OCI-LY3 (cell line): Measurements from ENCODE around the gene ZNF280A.

Experiments used
- H2AFZ ChIP-seq: fragments of 200-600, 300-600 bp; shearing (Covaris generic); 2 replicates; pipeline ENCODE4 v1.6.0; 2014; ENCODE audit warnings: antibody characterized with exemption, low read depth, low read length
- H3K27ac ChIP-seq: fragments of 200-600, 300-600 bp; sonication (generic); 2 replicates; pipeline ENCODE4 v1.5.1; 2014; ENCODE audit warnings: mild to moderate bottlenecking, low read length, moderate library complexity, mixed read lengths
- H3K27me3 ChIP-seq: fragments of 200-600, 300-600 bp; sonication (generic); 2 replicates; pipeline ENCODE4 v1.6.1; 2014; ENCODE audit warnings: low read depth, low read length, mixed read lengths
- H3K36me3 ChIP-seq: fragments of 200-600, 300-600 bp; sonication (generic); replicated peaks from 2 replicates; pipeline ENCODE3; 2014; ENCODE audit warnings: low read depth, low read length, mixed read lengths
- H3K4me1 ChIP-seq: fragments of 300-600, 200-600 bp; sonication (generic); 2 replicates; pipeline ENCODE4 v1.6.1; 2014; ENCODE audit warnings: low read length, mixed read lengths
- H3K4me2 ChIP-seq: fragments of 200-600, 300-600 bp; sonication (generic); 2 replicates; pipeline ENCODE4 v1.6.1; 2014; ENCODE audit warnings: low read length, mixed read lengths
- H3K4me3 ChIP-seq: fragments of 300-600, 200-600 bp; sonication (generic); 2 replicates; pipeline ENCODE4 v1.5.1; 2014; ENCODE audit warnings: antibody characterized with exemption, mild to moderate bottlenecking, low read length, moderate library complexity
- H3K79me2 ChIP-seq: fragments of 300-600, 200-600 bp; shearing (Covaris generic); 2 replicates; pipeline ENCODE4 v1.6.1; 2014; ENCODE audit warnings: mild to moderate bottlenecking, low read length, mixed read lengths
- H3K9ac ChIP-seq: fragments of 300-600, 200-600 bp; shearing (Covaris generic); 2 replicates; pipeline ENCODE4 v1.6.0; 2014; ENCODE audit warnings: mild to moderate bottlenecking, low read length, moderate library complexity
- H3K9me3 ChIP-seq: fragments of 200-600, 300-600 bp; shearing (Covaris generic); 2 replicates; pipeline ENCODE4 v1.6.1; 2014; ENCODE audit warnings: low read length, mixed read lengths; ENCODE audit not compliant: insufficient read depth
- H4K20me1 ChIP-seq: fragments of 200-600, 300-600 bp; sonication (generic); 2 replicates; pipeline ENCODE4 v1.6.1; 2016; ENCODE audit warnings: low read length, mixed read lengths; ENCODE audit not compliant: insufficient read depth
- CTCF ChIP-seq: fragments of 200-600, 300-600 bp; sonication (generic); IDR thresholded peaks from 2 replicates; pipeline ENCODE4 v1.5.1; 2014; ENCODE audit warnings: antibody characterized with exemption, low read length, low read depth
- EZH2phosphoT487 ChIP-seq: fragments of 200-600 bp; shearing (Covaris generic); IDR thresholded peaks from 2 replicates; pipeline ENCODE4 v1.6.1; 2018; ENCODE audit warnings: antibody characterized with exemption, mixed run types, low read depth

ZNF280A gene

GRCh38 chr22:22531770-22532546, 11.9 kb upstream of the ZNF280A start:
- H3K79me2 ChIP-seq = no peaks in the 10 kb centered on the region
- H3K36me3 ChIP-seq = no peaks in the 10 kb centered on the region
- TF ChIP-seq CTCF (no peak), EZH2phosphoT487 (no peak)
- no peak overlapping the region for H3K27ac ChIP-seq
- no peaks in the 10 kb centered on the region for H3K27me3 ChIP-seq
- H3K9ac ChIP-seq = no peak overlapping the region
- H3K4me3 ChIP-seq = no peak overlapping the region
- peaks cover 8% of the 10 kb centered on the region for H3K4me1 ChIP-seq
- H2AFZ ChIP-seq = no peak overlapping the region
- H3K9me3 ChIP-seq = no peaks in the 10 kb centered on the region
- no peak overlapping the region for H3K4me2 ChIP-seq
- H4K20me1 ChIP-seq = no peaks in the 10 kb centered on the region

- no peaks in the 10 kb centered on the region for H4K20me1 ChIP-seq
- no peak for TF ChIP-seq EZH2phosphoT487
- TF ChIP-seq CTCF = no peak
- H3K36me3 ChIP-seq = no peaks in the 10 kb centered on the region
- H3K27ac ChIP-seq = no peak overlapping the region
- no peaks in the 10 kb centered on the region for H3K27me3 ChIP-seq
- H3K9me3 ChIP-seq = no peaks in the 10 kb centered on the region
- no peak overlapping the region for H3K9ac ChIP-seq
- H2AFZ ChIP-seq = no peak overlapping the region
- no peaks in the 10 kb centered on the region for H3K79me2 ChIP-seq
- no peak overlapping the region for H3K4me3 ChIP-seq
- H3K4me1 ChIP-seq = peaks cover 15% of the 10 kb centered on the region
- H3K4me2 ChIP-seq = no peak overlapping the region
These were observed 8.7 kb upstream of the ZNF280A start for GRCh38 chr22:22528780-22529179.

GRCh38 chr22:22527312-22527711, 7.2 kb upstream of the ZNF280A start:
- Histone ChIP-seq H3K9ac (no peak overlapping the region), H2AFZ (no peak overlapping the region), H3K9me3 (no peaks in the 10 kb centered on the region), H3K27ac (no peak overlapping the region), H3K4me1 (peaks cover 15% of the 10 kb centered on the region), H3K79me2 (no peaks in the 10 kb centered on the region), H3K4me3 (no peak overlapping the region), H4K20me1 (no peaks in the 10 kb centered on the region), H3K36me3 (no peaks in the 10 kb centered on the region), H3K27me3 (no peaks in the 10 kb centered on the region), H3K4me2 (no peak overlapping the region)
- no peak for TF ChIP-seq EZH2phosphoT487
- no peak for TF ChIP-seq CTCF

- Histone ChIP-seq H3K9me3 (no peaks in the 10 kb centered on the region), H2AFZ (no peak overlapping the region), H4K20me1 (no peaks in the 10 kb centered on the region), H3K4me3 (no peak overlapping the region), H3K4me1 (peaks cover 13% of the 10 kb centered on the region), H3K27ac (no peak overlapping the region), H3K79me2 (no peaks in the 10 kb centered on the region), H3K9ac (no peak overlapping the region), H3K36me3 (no peaks in the 10 kb centered on the region), H3K4me2 (no peak overlapping the region), H3K27me3 (no peaks in the 10 kb centered on the region)
- TF ChIP-seq EZH2phosphoT487 (no peak), CTCF (no peak)
These were observed 6.2 kb upstream of the ZNF280A start for GRCh38 chr22:22526125-22526912.
